ENCODE results near the gene NUSAP1.
"Not testable (repeated sequence)": the region's sequence is repeated elsewhere in the genome, so short reads cannot be mapped to it uniquely, and the experiment has no call there.

Gene NUSAP1

GRCh38 chr15:41332194-41333025 is at the start of gene NUSAP1, which contains the start of gene OIP5:
TSS of gene NUSAP1 (plus strand) at chr15:41332881. CDS start at chr15:41332958, 77 bp downstream.
TSS of gene OIP5 (minus strand) at chr15:41332591. CDS start at chr15:41332561, 30 bp downstream.
- DNase-seq = peak; percentile 99

- DNase-seq = not testable (repeated sequence)
Measured at GRCh38 chr15:41282980-41283652, 49.6 kb upstream of the NUSAP1 start.

GRCh38 chr15:41283653-41284426 is 48.8 kb upstream of the NUSAP1 start:
- peak; percentile 99 for DNase-seq

GRCh38 chr15:41284427-41285177 is 48.1 kb upstream of the NUSAP1 start:
- DNase-seq = no peak

GRCh38 chr15:41285285-41285684 is 47.4 kb upstream of the NUSAP1 start:
- no peak for DNase-seq

GRCh38 chr15:41286665-41287333 is 45.9 kb upstream of the NUSAP1 start:
- DNase-seq = no peak

- DNase-seq = no peak
Measured at GRCh38 chr15:41288464-41288863, 44.2 kb upstream of the NUSAP1 start.

GRCh38 chr15:41289953-41290352 is 42.7 kb upstream of the NUSAP1 start:
- no peak for DNase-seq

GRCh38 chr15:41291065-41291631 is 41.5 kb upstream of the NUSAP1 start:
- no peak for DNase-seq

- no peak for DNase-seq
Measured at GRCh38 chr15:41292521-41292920, 40.2 kb upstream of the NUSAP1 start.

- DNase-seq = not testable (repeated sequence)
Measured at GRCh38 chr15:41301139-41301538, 31.5 kb upstream of the NUSAP1 start.

GRCh38 chr15:41301587-41301986 is 31.1 kb upstream of the NUSAP1 start:
- DNase-seq = no peak

- DNase-seq = no peak
Measured at GRCh38 chr15:41304149-41304770, 28.4 kb upstream of the NUSAP1 start.

- no peak for DNase-seq
Measured at GRCh38 chr15:41307679-41308078, 25.0 kb upstream of the NUSAP1 start.

- no peak for DNase-seq
Measured at GRCh38 chr15:41309226-41309905, 23.3 kb upstream of the NUSAP1 start.

- not testable (repeated sequence) for DNase-seq
Measured at GRCh38 chr15:41320805-41321330, 11.8 kb upstream of the NUSAP1 start.

- DNase-seq = peak; percentile 12
Measured at GRCh38 chr15:41323611-41324010, 9.1 kb upstream of the NUSAP1 start.

GRCh38 chr15:41331281-41331680 is 1.4 kb upstream of the NUSAP1 start:
- DNase-seq = no peak

- DNase-seq = no peak
Measured at GRCh38 chr15:41331833-41332193, 868 bp upstream of the NUSAP1 start.

- no peak for DNase-seq
Measured at GRCh38 chr15:41333026-41333562, 413 bp downstream of the NUSAP1 start.
